Activated CD8-positive, alpha-beta memory T cell treated with anti-CD3 and anti-CD28 coated beads, Interleukin-2, amount 10 ng/mL, durations not matched to agents 7 days and 5 days (primary cell): ENCODE results near the gene PPP1R14C. TPM values are rescaled to one million over a fixed set of nuclear protein-coding genes. Genes with fewer than 3 reads are reported as not detected.

Experiments
- ATAC-seq: fragments of 150-1000 bp; cut with Tn5 transposase; one replicate; pipeline ENCODE4 v1.10.0; 2021; ENCODE audit warnings: moderate library complexity
- CTCF ChIA-PET: fragments of 350-600 bp; sonication (Branson Sonifier 250); formaldehyde crosslinking; loops from one replicate; lab custom pipeline; 2021; ENCODE audit warnings: antibody characterized with exemption; lab: Charles Lee
- DNase-seq: peaks from one replicate; pipeline ENCODE4 v3.0.0-alpha.2; 2020
- H3K27ac Mint-ChIP-seq: one replicate; pipeline ENCODE4 v1.8.0; 2021; ENCODE audit warnings: mild to moderate bottlenecking, mixed read lengths
- H3K27me3 Mint-ChIP-seq: one replicate; pipeline ENCODE4 v1.8.0; 2021; ENCODE audit warnings: mixed read lengths
- H3K36me3 Mint-ChIP-seq: one replicate; pipeline ENCODE4 v1.8.0; 2021; ENCODE audit warnings: mild to moderate bottlenecking, mixed read lengths
- H3K4me1 Mint-ChIP-seq: one replicate; pipeline ENCODE4 v1.8.0; 2021; ENCODE audit warnings: mixed read lengths
- H3K4me3 Mint-ChIP-seq: one replicate; pipeline ENCODE4 v1.8.0; 2021; ENCODE audit warnings: mild to moderate bottlenecking, moderate library complexity, mixed read lengths
- H3K9me3 Mint-ChIP-seq: one replicate; pipeline ENCODE4 v1.8.0; 2022; ENCODE audit warnings: low read depth, mixed read lengths
- total RNA-seq, 2 experiments: library from RNA; stranded (reverse); gene quantifications; one replicate each; pipeline ENCODE4 v1.2.3, GENCODE V29; 2021

The PPP1R14C gene
- total RNA-seq, 2 experiments from 2014 or later: 0.09 TPM; not detected in 1

DNA sequence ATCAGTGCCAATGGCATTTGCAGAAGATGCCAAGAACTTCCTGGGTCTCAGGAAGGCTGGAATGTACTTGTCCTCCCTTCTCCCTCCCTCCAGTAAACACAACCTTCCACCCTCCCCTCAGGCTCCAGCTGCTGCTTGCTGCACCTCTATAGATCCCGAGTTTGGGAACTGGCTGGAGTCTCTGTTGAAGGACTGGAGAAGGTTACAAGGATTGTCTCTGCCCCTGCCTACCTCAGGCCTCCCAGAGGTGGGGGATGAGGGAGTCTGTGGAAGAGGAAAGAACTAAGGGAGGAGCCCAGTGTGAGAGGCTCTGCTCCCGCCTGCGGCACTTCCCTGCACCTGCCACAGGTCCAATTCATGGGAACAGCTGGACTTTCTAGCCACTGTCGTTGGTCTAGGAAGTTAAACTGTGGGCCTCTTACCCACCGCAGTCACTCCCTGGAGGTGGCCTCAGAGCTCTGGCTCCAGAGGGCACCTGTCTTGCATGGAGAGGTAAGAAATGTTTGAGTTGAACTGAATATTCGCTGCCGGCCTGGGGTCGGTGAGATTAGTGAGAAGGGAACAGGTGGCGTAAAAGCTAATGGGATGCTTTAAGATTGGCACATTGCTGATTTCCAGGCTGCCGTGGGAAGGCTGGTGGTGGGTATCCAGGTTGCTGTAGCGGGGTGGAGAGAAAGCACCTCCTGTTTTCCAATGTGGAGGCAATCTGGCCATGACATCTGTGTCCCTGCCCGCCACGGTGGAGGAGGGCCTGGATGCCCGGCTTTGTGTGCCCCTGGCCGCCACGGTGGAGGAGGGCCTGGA, 54.3 kb downstream of the PPP1R14C start:
- CTCF ChIA-PET: no interaction called here
- no peaks in the 10 kb centered on the region for H3K36me3 Mint-ChIP-seq
- no peak for DNase-seq
- no peak overlapping the region for H3K27ac Mint-ChIP-seq
- peaks cover 23% of the 10 kb centered on the region for H3K27me3 Mint-ChIP-seq
- no peak overlapping the region for H3K4me3 Mint-ChIP-seq
- no peaks in the 10 kb centered on the region for H3K9me3 Mint-ChIP-seq
- no peaks in the 10 kb centered on the region for H3K4me1 Mint-ChIP-seq
- ATAC-seq: no peak

DNA sequence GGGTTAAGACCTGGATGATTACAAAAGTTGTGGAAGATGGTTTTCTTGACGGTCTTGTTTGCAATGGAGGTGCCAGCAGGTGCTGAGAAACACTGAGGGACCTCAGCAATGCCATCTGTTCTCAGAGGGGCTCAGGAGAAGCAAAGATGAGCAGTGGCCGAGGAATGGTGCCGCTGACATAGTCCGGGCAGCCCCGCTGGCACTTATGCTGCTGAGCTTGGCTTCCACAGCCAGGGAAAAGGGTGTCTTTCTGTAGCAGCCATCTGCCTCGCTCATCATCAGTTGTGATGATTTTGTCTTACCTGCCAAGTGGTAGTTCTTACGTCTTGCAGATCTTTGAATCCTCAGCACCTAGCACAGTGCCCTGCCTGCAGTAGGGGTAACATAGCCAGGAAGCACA, 55.7 kb downstream of the PPP1R14C start:
- Mint-ChIP-seq H3K27ac (no peak overlapping the region), H3K4me3 (no peak overlapping the region), H3K36me3 (no peaks in the 10 kb centered on the region), H3K9me3 (no peaks in the 10 kb centered on the region), H3K27me3 (peaks cover 15% of the 10 kb centered on the region), H3K4me1 (peaks cover 4% of the 10 kb centered on the region)
- no peak for DNase-seq
- ATAC-seq: no peak
- CTCF ChIA-PET: no interaction called here

GRCh38 chr6:150199241-150199640, 56.4 kb downstream of the PPP1R14C start:
- ATAC-seq: no peak
- Mint-ChIP-seq H3K4me3 (no peak overlapping the region), H3K4me1 (peaks cover 4% of the 10 kb centered on the region), H3K27ac (no peak overlapping the region), H3K27me3 (peaks cover 11% of the 10 kb centered on the region), H3K36me3 (no peaks in the 10 kb centered on the region), H3K9me3 (no peaks in the 10 kb centered on the region)
- DNase-seq: no peak
- CTCF ChIA-PET: no interaction called here

- Mint-ChIP-seq H3K27me3 (peaks cover 8% of the 10 kb centered on the region), H3K36me3 (no peaks in the 10 kb centered on the region), H3K27ac (no peak overlapping the region), H3K4me3 (no peak overlapping the region), H3K4me1 (peaks cover 4% of the 10 kb centered on the region), H3K9me3 (no peaks in the 10 kb centered on the region)
- ATAC-seq (no peak), DNase-seq (no peak)
- CTCF ChIA-PET: no interaction called here
Measured at GRCh38 chr6:150200428-150201100, 57.7 kb downstream of the PPP1R14C start.

DNA sequence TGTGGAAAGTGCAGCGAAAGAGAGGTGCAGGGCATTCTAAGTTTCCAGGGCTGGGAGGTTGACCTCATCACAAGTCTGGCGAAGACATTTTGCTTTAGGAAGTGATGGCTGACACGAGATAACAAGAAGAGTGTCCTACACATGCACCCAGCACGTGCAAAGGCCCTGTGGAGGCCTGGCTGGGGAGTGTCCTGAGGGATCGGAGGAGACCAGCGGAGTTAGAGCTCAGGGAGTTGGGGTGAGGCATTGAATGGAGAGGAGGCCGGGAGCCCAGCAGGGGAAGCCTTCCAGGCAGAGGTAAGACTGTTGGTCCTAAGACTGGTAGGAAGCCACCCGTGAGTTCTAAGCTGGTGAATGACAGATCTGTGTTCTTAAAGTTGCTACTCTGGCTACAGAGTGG, 58.4 kb downstream of the PPP1R14C start:
- DNase-seq (no peak), ATAC-seq (no peak)
- Mint-ChIP-seq H3K4me3 (no peak overlapping the region), H3K27me3 (peaks cover 8% of the 10 kb centered on the region), H3K27ac (no peak overlapping the region), H3K36me3 (no peaks in the 10 kb centered on the region), H3K9me3 (no peaks in the 10 kb centered on the region), H3K4me1 (peaks cover 4% of the 10 kb centered on the region)
- CTCF ChIA-PET: no interaction called here

- ATAC-seq (no peak), DNase-seq (no peak)
- CTCF ChIA-PET: no interaction called here
- no peak overlapping the region for H3K4me3 Mint-ChIP-seq
- peaks cover 4% of the 10 kb centered on the region for H3K4me1 Mint-ChIP-seq
- H3K27ac Mint-ChIP-seq: no peak overlapping the region
- H3K9me3 Mint-ChIP-seq: no peaks in the 10 kb centered on the region
- H3K36me3 Mint-ChIP-seq: no peaks in the 10 kb centered on the region
- H3K27me3 Mint-ChIP-seq: peaks cover 7% of the 10 kb centered on the region
Measured at GRCh38 chr6:150201772-150202329, 59.0 kb downstream of the PPP1R14C start.

DNA sequence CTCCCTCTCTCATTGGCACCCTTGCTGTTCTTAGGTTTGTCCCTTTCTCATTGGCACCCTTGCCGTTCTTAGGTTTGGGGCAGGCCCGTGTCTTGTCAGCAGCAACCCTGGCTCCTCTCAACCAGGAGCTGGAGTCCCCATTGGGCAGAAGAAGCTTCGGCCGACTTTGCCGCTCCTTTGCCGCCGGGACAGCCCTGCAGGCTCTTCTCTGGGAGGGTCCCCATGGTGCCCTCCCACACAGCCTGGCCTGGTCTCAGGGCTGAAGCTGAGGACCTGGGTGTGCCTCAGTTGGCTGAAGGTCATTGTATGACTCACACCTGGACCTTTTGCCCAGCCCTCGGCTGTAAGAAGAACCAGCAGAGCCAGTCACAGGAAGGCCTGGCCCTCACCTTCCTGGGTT, 59.6 kb downstream of the PPP1R14C start:
- DNase-seq: no peak
- Mint-ChIP-seq H3K4me1 (peaks cover 4% of the 10 kb centered on the region), H3K9me3 (no peaks in the 10 kb centered on the region), H3K4me3 (no peak overlapping the region), H3K27me3 (peaks cover 7% of the 10 kb centered on the region), H3K36me3 (no peaks in the 10 kb centered on the region), H3K27ac (no peak overlapping the region)
- ATAC-seq: no peak
- CTCF ChIA-PET: no interaction called here

- Mint-ChIP-seq H3K36me3 (no peaks in the 10 kb centered on the region), H3K27me3 (peaks cover 7% of the 10 kb centered on the region), H3K9me3 (no peaks in the 10 kb centered on the region), H3K27ac (no peak overlapping the region), H3K4me3 (no peak overlapping the region), H3K4me1 (peaks cover 4% of the 10 kb centered on the region)
- DNase-seq (no peak), ATAC-seq (no peak)
- CTCF ChIA-PET: no interaction called here
Measured at GRCh38 chr6:150202934-150203333, 60.1 kb downstream of the PPP1R14C start.

DNA sequence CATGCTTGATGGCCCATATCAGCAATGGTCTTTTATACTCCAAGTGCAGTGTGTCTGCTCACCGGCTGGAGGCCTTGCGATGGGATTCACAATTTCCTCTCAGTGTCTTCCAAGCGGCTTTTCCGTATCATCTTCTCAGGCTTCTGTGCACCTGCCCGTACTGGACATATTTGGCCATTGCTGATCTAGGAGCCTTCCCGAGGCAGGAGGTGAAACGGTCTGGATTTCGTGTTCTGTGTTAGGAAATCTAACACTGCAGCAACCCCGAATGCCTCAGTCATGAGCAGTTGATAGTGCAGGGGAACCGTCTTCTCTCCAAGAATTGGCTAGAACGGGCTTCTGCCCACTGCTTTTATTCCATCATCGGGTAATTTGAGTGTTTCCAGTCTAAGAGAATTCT, 60.5 kb downstream of the PPP1R14C start:
- DNase-seq: no peak
- peaks cover 4% of the 10 kb centered on the region for H3K4me1 Mint-ChIP-seq
- H3K9me3 Mint-ChIP-seq: no peaks in the 10 kb centered on the region
- H3K4me3 Mint-ChIP-seq: no peak overlapping the region
- no peak for ATAC-seq
- peaks cover 7% of the 10 kb centered on the region for H3K27me3 Mint-ChIP-seq
- no peaks in the 10 kb centered on the region for H3K36me3 Mint-ChIP-seq
- CTCF ChIA-PET: no interaction called here
- H3K27ac Mint-ChIP-seq: no peak overlapping the region

DNA sequence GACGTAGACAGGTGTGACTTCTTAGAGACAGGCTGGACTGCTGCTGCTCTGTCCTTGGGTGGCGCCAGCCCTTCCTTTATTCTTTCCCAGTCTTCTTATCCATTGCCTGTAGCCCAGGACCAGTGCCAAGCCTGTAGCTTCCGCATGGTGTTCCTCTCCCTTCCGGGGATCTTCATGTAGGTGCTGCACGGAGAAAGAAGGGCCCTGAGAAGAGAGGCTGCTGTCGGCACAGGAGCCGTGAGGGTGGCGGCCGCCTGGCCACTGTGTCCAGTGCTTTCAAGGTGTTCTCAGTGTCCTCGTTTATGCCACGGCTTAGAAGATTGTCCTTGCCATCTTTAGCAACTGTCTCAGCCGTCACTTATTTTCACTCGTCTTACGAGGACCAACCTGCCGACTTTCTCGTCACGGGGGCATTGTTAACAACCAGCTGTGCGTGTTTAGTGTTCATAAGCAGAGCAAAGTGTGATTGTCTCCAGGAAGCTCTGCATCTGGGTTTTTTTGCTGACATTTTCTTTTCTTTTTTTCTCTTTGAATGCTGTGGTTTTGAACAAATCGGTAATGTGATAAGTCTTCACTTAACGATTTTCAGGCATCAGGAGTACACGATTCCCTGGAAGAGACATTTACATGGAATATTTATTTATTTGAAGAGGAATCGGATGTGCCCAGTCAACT, 61.2 kb downstream of the PPP1R14C start:
- CTCF ChIA-PET: no interaction called here
- H3K9me3 Mint-ChIP-seq: no peaks in the 10 kb centered on the region
- peaks cover 7% of the 10 kb centered on the region for H3K27me3 Mint-ChIP-seq
- H3K4me1 Mint-ChIP-seq: peaks cover 4% of the 10 kb centered on the region
- H3K36me3 Mint-ChIP-seq: no peaks in the 10 kb centered on the region
- ATAC-seq (no peak), DNase-seq (no peak)
- no peak overlapping the region for H3K27ac Mint-ChIP-seq
- H3K4me3 Mint-ChIP-seq: no peak overlapping the region

- no peaks in the 10 kb centered on the region for H3K9me3 Mint-ChIP-seq
- H3K4me1 Mint-ChIP-seq: peaks cover 4% of the 10 kb centered on the region
- CTCF ChIA-PET: no interaction called here
- H3K4me3 Mint-ChIP-seq: no peak overlapping the region
- peaks cover 7% of the 10 kb centered on the region for H3K27me3 Mint-ChIP-seq
- DNase-seq: no peak
- ATAC-seq: no peak
- H3K27ac Mint-ChIP-seq: no peak overlapping the region
- H3K36me3 Mint-ChIP-seq: no peaks in the 10 kb centered on the region
Measured at GRCh38 chr6:150204705-150205472, 62.0 kb downstream of the PPP1R14C start.

DNA sequence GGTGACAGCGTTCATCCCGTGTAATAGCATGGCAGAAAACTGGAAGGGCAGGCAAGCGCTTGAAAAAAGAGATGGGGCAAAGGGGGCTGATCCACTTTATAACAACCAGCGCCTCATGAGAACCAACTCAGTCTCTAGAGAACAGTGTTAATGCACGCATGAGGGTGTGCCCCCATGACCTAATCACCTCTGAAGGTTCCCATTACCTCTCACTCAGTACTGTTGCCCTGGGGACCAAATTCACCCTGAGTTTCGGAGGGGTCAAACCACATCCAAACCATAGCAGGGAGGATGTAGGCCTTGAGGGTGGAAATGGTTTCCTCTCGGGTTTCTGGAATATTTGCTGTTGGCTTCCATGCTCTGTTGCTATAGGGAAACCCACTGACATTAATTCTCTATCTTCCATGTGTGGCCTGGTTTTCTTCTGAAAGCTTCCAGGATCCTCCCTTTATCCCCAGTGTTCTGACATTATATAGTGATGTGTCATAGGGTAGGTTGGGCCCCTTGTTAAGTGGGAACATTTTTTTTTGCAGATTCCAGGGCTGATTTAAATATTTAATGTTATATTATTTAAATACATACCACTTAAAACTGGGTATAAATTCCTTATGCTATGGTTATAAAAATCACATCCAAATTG, 65.2 kb downstream of the PPP1R14C start:
- H3K27ac Mint-ChIP-seq: no peak overlapping the region
- no peaks in the 10 kb centered on the region for H3K36me3 Mint-ChIP-seq
- H3K4me1 Mint-ChIP-seq: peaks cover 1% of the 10 kb centered on the region
- H3K27me3 Mint-ChIP-seq: peaks cover 7% of the 10 kb centered on the region
- no peak for ATAC-seq
- no peak for DNase-seq
- CTCF ChIA-PET: no interaction called here
- no peak overlapping the region for H3K4me3 Mint-ChIP-seq
- H3K9me3 Mint-ChIP-seq: no peaks in the 10 kb centered on the region
